GM13977 (cell line): ENCODE measurements around the gene CTNNBL1.

Source experiments
- DNase-seq: peaks from one replicate; pipeline ENCODE4 v3.0.0; 2012; ENCODE audit warnings: low spot score
- in situ Hi-C: fragments of 300-500 bp; cut with MboI; formaldehyde crosslinking; loops from one replicate; pipeline ENCODE4 v1.12.0; 2022; ENCODE audit warnings: low sequenced_read_pairs, low pct_unique_long_range_greater_than_20kb, mixed read lengths, inconsistent platforms; ENCODE audit not compliant: unreplicated experiment
- TF ChIP-seq, protein P1 (sequence below): IDR thresholded peaks from 2 replicates; pipeline ENCODE4 v1.5.1; 2012; ENCODE audit warnings: mild to moderate bottlenecking, control low read depth; ENCODE audit not compliant: insufficient read depth; ENCODE audit errors: extremely low read depth, missing control alignments

The CTNNBL1 gene

DNA sequence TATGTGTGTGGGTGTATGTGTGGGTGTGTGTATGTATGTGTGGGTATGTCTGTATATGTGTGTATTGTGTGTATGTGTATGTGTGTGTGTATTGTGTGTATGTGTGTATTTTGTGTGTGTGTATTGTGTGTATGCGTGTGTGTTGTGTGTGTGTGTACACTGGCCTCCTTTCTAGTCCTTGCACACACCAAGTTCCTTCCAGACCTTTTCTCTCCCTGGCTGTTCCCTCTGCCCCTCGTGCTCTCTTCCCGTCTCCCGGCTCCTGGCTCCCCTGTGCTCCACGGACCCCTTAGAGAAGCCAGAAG, 220.5 kb downstream of the CTNNBL1 start:
- in situ Hi-C loops: no loop called here
- DNase-seq: no peak
- TF ChIP-seq, protein P1, sequence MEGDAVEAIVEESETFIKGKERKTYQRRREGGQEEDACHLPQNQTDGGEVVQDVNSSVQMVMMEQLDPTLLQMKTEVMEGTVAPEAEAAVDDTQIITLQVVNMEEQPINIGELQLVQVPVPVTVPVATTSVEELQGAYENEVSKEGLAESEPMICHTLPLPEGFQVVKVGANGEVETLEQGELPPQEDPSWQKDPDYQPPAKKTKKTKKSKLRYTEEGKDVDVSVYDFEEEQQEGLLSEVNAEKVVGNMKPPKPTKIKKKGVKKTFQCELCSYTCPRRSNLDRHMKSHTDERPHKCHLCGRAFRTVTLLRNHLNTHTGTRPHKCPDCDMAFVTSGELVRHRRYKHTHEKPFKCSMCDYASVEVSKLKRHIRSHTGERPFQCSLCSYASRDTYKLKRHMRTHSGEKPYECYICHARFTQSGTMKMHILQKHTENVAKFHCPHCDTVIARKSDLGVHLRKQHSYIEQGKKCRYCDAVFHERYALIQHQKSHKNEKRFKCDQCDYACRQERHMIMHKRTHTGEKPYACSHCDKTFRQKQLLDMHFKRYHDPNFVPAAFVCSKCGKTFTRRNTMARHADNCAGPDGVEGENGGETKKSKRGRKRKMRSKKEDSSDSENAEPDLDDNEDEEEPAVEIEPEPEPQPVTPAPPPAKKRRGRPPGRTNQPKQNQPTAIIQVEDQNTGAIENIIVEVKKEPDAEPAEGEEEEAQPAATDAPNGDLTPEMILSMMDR: no peak

DNA sequence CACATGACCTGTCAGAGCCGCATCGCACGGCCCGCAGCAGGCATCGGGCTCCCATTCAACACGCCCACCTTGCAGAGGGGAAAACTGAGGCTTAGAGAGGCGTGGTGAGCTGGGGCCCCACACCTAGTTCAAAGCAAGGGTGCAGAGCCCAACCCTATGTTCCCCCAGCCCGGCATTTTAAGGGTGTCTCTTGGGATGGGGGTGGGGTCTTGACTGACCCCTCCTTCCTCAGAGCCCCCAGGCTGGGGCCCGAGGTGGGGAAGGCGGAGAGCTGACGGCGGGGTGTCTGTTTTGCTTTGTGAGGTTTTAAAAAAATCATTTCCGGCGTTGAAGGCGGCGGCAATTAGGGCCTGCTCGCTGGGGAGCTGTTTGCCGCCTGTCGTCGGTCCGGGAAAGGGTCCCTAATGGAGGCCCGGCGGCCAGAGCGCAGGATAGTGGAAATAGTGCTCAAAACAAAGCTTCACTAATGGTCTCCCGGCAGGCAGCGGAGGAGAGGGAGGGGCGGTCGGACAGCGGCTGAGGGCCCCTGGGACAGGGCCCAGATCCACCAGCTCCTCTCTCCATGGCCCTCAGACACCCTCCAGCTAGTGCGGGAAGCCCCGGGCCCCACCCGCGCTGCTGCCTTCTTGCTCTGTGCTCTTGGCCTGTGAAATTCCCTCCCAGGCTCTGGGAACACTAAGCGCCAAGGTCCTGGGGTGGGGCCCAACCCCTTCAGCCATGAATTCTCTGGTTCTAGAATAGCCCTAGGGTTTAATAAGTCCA, 221.0 kb downstream of the CTNNBL1 start:
- in situ Hi-C loops: no loop called here
- DNase-seq: peak; percentile 59
- TF ChIP-seq, protein P1: no peak

DNA sequence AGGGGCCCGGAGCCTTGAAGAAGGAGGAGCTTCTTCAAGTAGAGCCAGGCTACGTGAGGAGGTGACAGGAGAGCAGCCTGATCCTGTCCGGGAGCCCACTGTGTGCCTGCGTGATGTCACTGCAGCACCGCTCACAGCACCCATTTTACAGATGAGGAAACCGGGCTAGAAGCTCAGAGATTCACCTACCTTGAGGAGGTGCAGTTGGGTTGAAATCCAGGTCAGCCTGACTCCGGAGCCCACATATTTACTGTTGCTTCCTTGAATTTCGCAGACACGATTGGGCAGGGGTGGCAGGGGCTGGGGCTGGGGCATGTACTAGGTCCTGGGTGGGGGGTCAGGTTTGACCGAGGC, 221.6 kb downstream of the CTNNBL1 start:
- no peak for DNase-seq
- TF ChIP-seq, protein P1: no peak
- in situ Hi-C loops: no loop called here

DNA sequence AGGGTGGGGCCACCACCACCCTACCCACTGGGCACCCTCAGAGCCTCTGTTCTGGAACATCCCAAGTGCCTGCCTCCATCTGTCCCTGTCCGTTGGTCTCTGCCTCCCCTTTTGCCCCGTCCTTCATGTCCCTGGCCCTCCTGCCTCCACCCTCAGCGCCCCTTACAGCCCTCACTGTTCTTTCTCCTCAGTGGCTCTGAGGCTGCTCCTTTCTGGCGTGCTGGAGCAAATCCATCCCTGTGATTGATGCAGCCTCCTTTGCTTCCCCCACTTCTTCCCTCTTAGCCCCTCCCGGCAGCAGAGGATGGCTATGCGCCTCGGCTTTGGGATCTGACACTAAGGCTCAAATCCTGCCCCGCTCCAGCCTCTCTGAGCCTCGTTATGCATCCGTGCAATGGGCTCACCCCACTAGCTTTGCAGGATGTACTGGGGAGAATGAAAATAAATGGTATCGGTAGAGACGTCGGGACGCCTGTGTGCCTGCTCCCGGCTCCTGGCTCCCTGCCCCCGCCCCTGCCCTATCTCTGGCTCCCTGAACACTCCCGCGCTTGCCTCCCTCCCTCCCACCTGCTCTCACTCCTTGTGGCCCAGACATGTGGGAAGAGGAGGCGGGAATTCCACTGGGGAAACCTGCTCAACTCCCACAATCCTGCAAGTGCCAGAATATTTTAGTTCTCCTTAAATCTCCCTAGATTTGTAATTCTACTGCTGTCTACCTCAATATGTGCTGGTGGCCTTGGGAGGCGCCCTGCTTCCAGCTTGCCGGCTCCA, 222.2 kb downstream of the CTNNBL1 start:
- TF ChIP-seq, protein P1: no peak
- DNase-seq: no peak
- in situ Hi-C loops: no loop called here

DNA sequence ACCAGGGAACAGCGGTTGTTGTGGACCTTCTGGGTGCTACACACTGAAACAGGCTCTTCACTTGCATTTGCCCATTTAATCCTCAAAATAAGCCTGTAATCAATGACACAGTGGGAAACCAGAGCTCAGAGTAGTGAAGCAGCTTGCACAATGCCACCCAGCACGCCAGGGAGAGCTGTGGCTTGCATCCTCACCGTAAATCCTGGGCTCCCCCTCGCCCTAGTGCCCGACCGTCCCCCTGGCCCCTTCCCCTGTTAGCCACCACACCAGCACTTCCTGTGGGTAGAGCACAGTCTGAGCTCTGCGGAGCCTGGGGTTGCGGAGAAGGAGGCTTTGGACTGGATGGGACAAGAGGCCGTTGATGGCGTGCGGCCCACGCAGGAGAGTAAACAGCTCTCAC, 223.6 kb downstream of the CTNNBL1 start:
- no peak for DNase-seq
- in situ Hi-C loops: no loop called here
- TF ChIP-seq, protein P1: no peak

DNA sequence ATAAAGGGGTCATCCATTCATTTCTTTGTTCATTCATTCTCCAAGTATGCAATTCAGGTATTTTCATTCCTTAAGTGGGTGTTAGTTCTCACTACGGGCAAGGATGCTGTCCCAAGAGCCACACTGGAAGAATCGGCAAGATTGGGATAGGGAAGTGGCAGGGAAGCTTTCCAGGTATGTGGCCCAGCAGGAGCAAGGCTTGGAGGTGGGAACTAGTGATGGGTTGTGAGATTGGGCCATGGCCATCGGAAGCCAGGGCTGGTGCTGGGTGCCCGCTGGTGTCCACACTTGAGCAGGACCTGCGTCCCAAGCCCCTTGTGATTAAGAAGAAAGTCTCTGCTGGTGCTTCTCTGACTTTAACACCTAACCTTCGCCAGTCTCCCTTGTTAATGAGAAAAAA, 224.2 kb downstream of the CTNNBL1 start:
- DNase-seq: no peak
- TF ChIP-seq, protein P1: no peak
- in situ Hi-C loops: no loop called here
